WTC11 (cell line): Measurements from ENCODE around the gene CDH11. TPM values are rescaled to one million over a fixed set of nuclear protein-coding genes. Genes with fewer than 3 reads are reported as not detected.

ENCODE experiments used
- ATAC-seq: fragments of 200-7000 bp; cut with Tn5 transposase; 2 replicates; pipeline ENCODE4 v1.10.0; 2021; ENCODE audit warnings: mild to moderate bottlenecking, moderate library complexity
- CTCF ChIA-PET: fragments of 300-600 bp; sonication (Branson Sonifier 250); formaldehyde crosslinking; loops from one replicate; lab custom pipeline; 2021; ENCODE audit warnings: antibody characterized with exemption; lab: Charles Lee
- POLR2A ChIA-PET: fragments of 350-600 bp; sonication (Branson Sonifier 250); formaldehyde crosslinking; loops from one replicate; lab custom pipeline; 2021; ENCODE audit warnings: antibody characterized with exemption; lab: Charles Lee
- DNase-seq: peaks from one replicate; pipeline ENCODE4 v3.0.0; 2021; ENCODE audit warnings: low spot score
- H3K27ac Mint-ChIP-seq: 2 replicates; pipeline ENCODE4 v1.8.0; 2021; ENCODE audit warnings: mixed read lengths
- H3K27me3 Mint-ChIP-seq: 2 replicates; pipeline ENCODE4 v1.8.0; 2021; ENCODE audit warnings: low read depth, mild to moderate bottlenecking, moderate library complexity, mixed read lengths
- H3K36me3 Mint-ChIP-seq: 2 replicates; pipeline ENCODE4 v1.8.0; 2021; ENCODE audit warnings: mixed read lengths
- H3K4me1 Mint-ChIP-seq: 2 replicates; pipeline ENCODE4 v1.8.0; 2022; ENCODE audit warnings: mixed read lengths
- H3K4me3 Mint-ChIP-seq: 2 replicates; pipeline ENCODE4 v1.8.0; 2021; ENCODE audit warnings: mild to moderate bottlenecking, moderate library complexity, mixed read lengths
- H3K9me3 Mint-ChIP-seq: 2 replicates; pipeline ENCODE4 v1.8.0; 2021; ENCODE audit warnings: mixed read lengths
- ATF6 ChIP-seq: sonication (generic); formaldehyde crosslinking; IDR thresholded peaks from 2 replicates; pipeline ENCODE4 v1.8.1; 2023; ENCODE audit warnings: mild to moderate bottlenecking, missing genetic modification reagents
- CBFB ChIP-seq: sonication (generic); formaldehyde crosslinking; IDR thresholded peaks from 2 replicates; pipeline ENCODE4 v1.8.1; 2022; ENCODE audit warnings: mild to moderate bottlenecking, low read depth, missing genetic modification reagents
- CREM ChIP-seq: sonication (generic); formaldehyde crosslinking; IDR thresholded peaks from 2 replicates; pipeline ENCODE4 v1.8.1; 2022; ENCODE audit warnings: mild to moderate bottlenecking, missing genetic modification reagents, moderate library complexity
- E2F4 ChIP-seq: sonication (generic); formaldehyde crosslinking; IDR thresholded peaks from 2 replicates; pipeline ENCODE4 v1.8.1; 2022; ENCODE audit warnings: low read depth, mild to moderate bottlenecking, moderate library complexity, missing genetic modification reagents, borderline replicate concordance
- FOXK1 ChIP-seq: sonication (generic); formaldehyde crosslinking; IDR thresholded peaks from 2 replicates; pipeline ENCODE4 v1.8.0; 2022; ENCODE audit warnings: mild to moderate bottlenecking, moderate library complexity, missing genetic modification reagents
- JAZF1 ChIP-seq: fragments of 250-450 bp; sonication (Bioruptor Pico); IDR thresholded peaks from 2 replicates; pipeline ENCODE4 v1.9.0; 2021; ENCODE audit warnings: moderate library complexity, mild to moderate bottlenecking, inconsistent platforms
- NFYB ChIP-seq: sonication (generic); formaldehyde crosslinking; conservative IDR thresholded peaks from 2 replicates; pipeline ENCODE4 v1.8.0; 2022; ENCODE audit warnings: low read depth, missing genetic modification reagents
- PREB ChIP-seq: sonication (generic); formaldehyde crosslinking; IDR thresholded peaks from 2 replicates; pipeline ENCODE4 v1.8.1; 2022; ENCODE audit warnings: mild to moderate bottlenecking, missing genetic modification reagents, moderate library complexity, borderline replicate concordance
- PRRX2 ChIP-seq: fragments of 250-450 bp; sonication (Bioruptor Pico); IDR thresholded peaks from 2 replicates; pipeline ENCODE4 v1.8.0; 2021; ENCODE audit warnings: mild to moderate bottlenecking
- SMAD4 ChIP-seq: sonication (generic); formaldehyde crosslinking; IDR thresholded peaks from 2 replicates; pipeline ENCODE4 v1.8.0; 2022; ENCODE audit warnings: mild to moderate bottlenecking, missing genetic modification reagents
- STAT6 ChIP-seq: sonication (generic); formaldehyde crosslinking; conservative IDR thresholded peaks from 2 replicates; pipeline ENCODE4 v1.8.1; 2023; ENCODE audit warnings: mild to moderate bottlenecking, low read depth, missing genetic modification reagents, moderate library complexity
- ZNF138 ChIP-seq: sonication (generic); formaldehyde crosslinking; conservative IDR thresholded peaks from 2 replicates; pipeline ENCODE4 v1.8.1; 2022; ENCODE audit warnings: mild to moderate bottlenecking, moderate library complexity, missing genetic modification reagents
- ZNF263 ChIP-seq: sonication (generic); formaldehyde crosslinking; IDR thresholded peaks from 2 replicates; pipeline ENCODE4 v1.8.1; 2022; ENCODE audit warnings: low read depth, mild to moderate bottlenecking, moderate library complexity, missing genetic modification reagents
- ZNF396 ChIP-seq: fragments of 250-450 bp; sonication (Bioruptor Pico); IDR thresholded peaks from 2 replicates; pipeline ENCODE4 v1.8.0; 2021; ENCODE audit warnings: mild to moderate bottlenecking, moderate library complexity, borderline replicate concordance
- ZNF512 ChIP-seq: sonication (generic); formaldehyde crosslinking; IDR thresholded peaks from 2 replicates; pipeline ENCODE4 v1.8.1; 2022; ENCODE audit warnings: missing genetic modification reagents, borderline replicate concordance
- ZNF671 ChIP-seq: fragments of 250-450 bp; sonication (Bioruptor Pico); IDR thresholded peaks from 2 replicates; pipeline ENCODE4 v1.8.0; 2021; ENCODE audit warnings: mild to moderate bottlenecking
- ZSCAN18 ChIP-seq: fragments of 250-450 bp; sonication (Bioruptor Pico); IDR thresholded peaks from 2 replicates; pipeline ENCODE4 v2.1.2; 2022; ENCODE audit warnings: mild to moderate bottlenecking, moderate library complexity
- total RNA-seq: library from RNA; stranded (reverse); gene quantifications from 3 replicates; pipeline ENCODE4 v1.2.3, GENCODE V29; 2021

The CDH11 gene
- total RNA-seq, 1 experiment from 2014 or later: 11.6 TPM

GRCh38 chr16:64997121-64997520 is 124.7 kb downstream of the CDH11 start:
- Mint-ChIP-seq H3K9me3 (no peaks in the 10 kb centered on the region), H3K4me3 (no peak overlapping the region), H3K27me3 (no peaks in the 10 kb centered on the region), H3K27ac (no peak overlapping the region), H3K4me1 (peaks cover 21% of the 10 kb centered on the region), H3K36me3 (no peaks in the 10 kb centered on the region)
- no peak for DNase-seq
- ChIA-PET POLR2A (no interaction called here), CTCF (no interaction called here)
- TF ChIP-seq FOXK1 (no peak), STAT6 (no peak), ZNF512 (CRISPR knock-in tag) (no peak), SMAD4 (CRISPR knock-in tag) (no peak)
- no peak for ATAC-seq

- peaks cover 16% of the 10 kb centered on the region for H3K4me1 Mint-ChIP-seq
- DNase-seq (no peak), ATAC-seq (no peak)
- no peaks in the 10 kb centered on the region for H3K27me3 Mint-ChIP-seq
- POLR2A ChIA-PET: no interaction called here
- TF ChIP-seq PREB (CRISPR knock-in tag): no peak
- no peak for TF ChIP-seq CBFB (CRISPR knock-in tag)
- TF ChIP-seq JAZF1 (CRISPR knock-in tag): no peak
- no peak for TF ChIP-seq E2F4
- TF ChIP-seq ATF6 (CRISPR knock-in tag): no peak
- TF ChIP-seq ZSCAN18 (CRISPR knock-in tag): no peak
- no peak for TF ChIP-seq CREM (CRISPR knock-in tag)
- no peak for TF ChIP-seq ZNF138 (CRISPR knock-in tag)
- TF ChIP-seq NFYB: no peak
- TF ChIP-seq PRRX2 (CRISPR knock-in tag): no peak
- no peak for TF ChIP-seq ZNF396 (CRISPR knock-in tag)
- TF ChIP-seq ZNF263 (CRISPR knock-in tag): no peak
- TF ChIP-seq ZNF671: no peak
- no peak overlapping the region for H3K4me3 Mint-ChIP-seq
- H3K36me3 Mint-ChIP-seq: no peaks in the 10 kb centered on the region
- no peaks in the 10 kb centered on the region for H3K9me3 Mint-ChIP-seq
- CTCF ChIA-PET: no interaction called here
- no peak overlapping the region for H3K27ac Mint-ChIP-seq
Observed at GRCh38 chr16:64996641-64997040, 125.2 kb downstream of the CDH11 start.
